H9 (cell line): ENCODE results near the gene SLC35G6. TPM values are rescaled to one million over a fixed set of nuclear protein-coding genes. Genes with fewer than 3 reads are reported as not detected.

Source experiments
- DNase-seq: peaks from one replicate; pipeline ENCODE4 v3.0.0-alpha.2; 2017
- H2AFZ ChIP-seq: one replicate; pipeline ENCODE4 v1.6.1; 2013; ENCODE audit warnings: mild to moderate bottlenecking, low read length, control low read depth, moderate library complexity
- H2AK5ac ChIP-seq: 2 replicates; pipeline ENCODE4 v1.6.1; 2013; ENCODE audit warnings: low read length, control low read depth, mixed read lengths; ENCODE audit not compliant: insufficient read length
- H2BK120ac ChIP-seq: one replicate; pipeline ENCODE4 v1.6.1; 2013; ENCODE audit warnings: low read depth, mild to moderate bottlenecking, low read length, control low read depth, inconsistent platforms; ENCODE audit not compliant: poor library complexity, severe bottlenecking
- H2BK12ac ChIP-seq: 2 replicates; pipeline ENCODE4 v1.6.1; 2013; ENCODE audit warnings: low read length, control low read depth, mixed read lengths, low read depth; ENCODE audit not compliant: insufficient read length
- H2BK15ac ChIP-seq: 2 replicates; pipeline ENCODE4 v1.6.1; 2013; ENCODE audit warnings: low read depth, low read length, control low read depth
- H2BK20ac ChIP-seq: one replicate; pipeline ENCODE4 v1.6.1; 2013; ENCODE audit warnings: low read depth, mild to moderate bottlenecking, low read length, control low read depth, inconsistent platforms; ENCODE audit not compliant: poor library complexity, severe bottlenecking
- H2BK5ac ChIP-seq: 2 replicates; pipeline ENCODE4 v1.6.1; 2013; ENCODE audit warnings: low read length, control low read depth, mixed read lengths; ENCODE audit not compliant: insufficient read length
- H3K14ac ChIP-seq: 2 replicates; pipeline ENCODE4 v1.6.1; 2013; ENCODE audit warnings: low read length, control low read depth; ENCODE audit not compliant: insufficient read depth
- H3K18ac ChIP-seq: 2 replicates; pipeline ENCODE4 v1.6.1; 2013; ENCODE audit warnings: low read depth, mild to moderate bottlenecking, mixed read lengths, low read length, control low read depth; ENCODE audit not compliant: insufficient read length
- H3K23ac ChIP-seq: 2 replicates; pipeline ENCODE4 v1.6.1; 2013; ENCODE audit warnings: low read length, control low read depth, mixed read lengths, low read depth; ENCODE audit not compliant: insufficient read length
- H3K23me2 ChIP-seq: 2 replicates; pipeline ENCODE4 v1.6.1; 2013; ENCODE audit warnings: low read depth, mild to moderate bottlenecking, mixed read lengths, low read length, control low read depth; ENCODE audit not compliant: insufficient read length, poor library complexity, severe bottlenecking
- H3K27ac ChIP-seq: 2 replicates; pipeline ENCODE4 v1.5.1; 2013; ENCODE audit warnings: low read length, control low read depth, mixed read lengths, low read depth; ENCODE audit not compliant: insufficient read length
- H3K27me3 ChIP-seq: 2 replicates; pipeline ENCODE4 v1.6.1; 2013; ENCODE audit warnings: low read length, control low read depth, inconsistent platforms; ENCODE audit not compliant: insufficient read depth
- H3K4ac ChIP-seq: 2 replicates; pipeline ENCODE4 v1.6.1; 2013; ENCODE audit warnings: low read depth, mild to moderate bottlenecking, control low read depth, inconsistent platforms, low read length, moderate library complexity
- H3K4me1 ChIP-seq: 2 replicates; pipeline ENCODE4 v1.6.1; 2013; ENCODE audit warnings: low read length, control low read depth, inconsistent platforms; ENCODE audit not compliant: insufficient read depth
- H3K4me2 ChIP-seq: 2 replicates; pipeline ENCODE4 v1.6.1; 2013; ENCODE audit warnings: low read length, control low read depth, mixed read lengths; ENCODE audit not compliant: insufficient read length, insufficient read depth
- H3K56ac ChIP-seq: 2 replicates; pipeline ENCODE4 v1.6.1; 2013; ENCODE audit warnings: low read depth, mild to moderate bottlenecking, mixed read lengths, low read length, control low read depth; ENCODE audit not compliant: insufficient read length
- H3K79me1 ChIP-seq: 2 replicates; pipeline ENCODE4 v1.6.1; 2013; ENCODE audit warnings: low read depth, mild to moderate bottlenecking, moderate library complexity, low read length, control low read depth, inconsistent platforms; ENCODE audit not compliant: insufficient read depth, poor library complexity, severe bottlenecking
- H3K79me2 ChIP-seq: 2 replicates; pipeline ENCODE4 v1.6.1; 2013; ENCODE audit warnings: low read length, control low read depth, inconsistent platforms; ENCODE audit not compliant: insufficient read depth
- H3K9ac ChIP-seq: 2 replicates; pipeline ENCODE4 v1.6.1; 2013; ENCODE audit warnings: low read length, control low read depth, mixed read lengths; ENCODE audit not compliant: insufficient read length; ENCODE audit errors: extremely low read depth
- H3K9me3 ChIP-seq: one replicate; pipeline ENCODE4 v1.6.1; 2013; ENCODE audit warnings: low read depth, low read length, inconsistent platforms; ENCODE audit not compliant: control insufficient read depth
- H3T11ph ChIP-seq: one replicate; pipeline ENCODE4 v1.6.1; 2013; ENCODE audit warnings: mild to moderate bottlenecking, low read length, control low read depth, inconsistent platforms
- H4K20me1 ChIP-seq: one replicate; pipeline ENCODE4 v1.6.1; 2013; ENCODE audit not compliant: control insufficient read depth, insufficient read length, insufficient read depth
- H4K5ac ChIP-seq: 2 replicates; pipeline ENCODE4 v1.6.1; 2013; ENCODE audit warnings: low read depth, mild to moderate bottlenecking, mixed read lengths, low read length, control low read depth; ENCODE audit not compliant: insufficient read length
- H4K8ac ChIP-seq: replicated peaks from 2 replicates; pipeline ENCODE4 v1.6.1; 2013; ENCODE audit warnings: low read length, control low read depth, mixed read lengths, low read depth; ENCODE audit not compliant: insufficient read length
- H4K91ac ChIP-seq: 2 replicates; pipeline ENCODE4 v1.6.1; 2013; ENCODE audit warnings: low read depth, mild to moderate bottlenecking, moderate library complexity, mixed read lengths, low read length, control low read depth; ENCODE audit not compliant: insufficient read length
- H3K27ac Mint-ChIP-seq, 3 experiments: 2 replicates in 2 of 3; 3 replicates in 1 of 3; pipeline ENCODE4 v1.8.0; 2020 to 2021; ENCODE audit warnings: mixed read lengths in 3 of 3, mild to moderate bottlenecking in 1 of 3, moderate library complexity in 1 of 3
- H3K27me3 Mint-ChIP-seq: 2 replicates; pipeline ENCODE4 v1.8.0; 2021; ENCODE audit warnings: low read depth, mild to moderate bottlenecking, moderate library complexity, mixed read lengths
- H3K36me3 Mint-ChIP-seq, 3 experiments: 2 replicates in 2 of 3; 3 replicates in 1 of 3; pipeline ENCODE4 v1.8.0; 2020 to 2021; ENCODE audit warnings: low read depth in 3 of 3, mixed read lengths in 3 of 3; ENCODE audit not compliant: insufficient read depth in 1 of 3
- H3K4me1 Mint-ChIP-seq, 2 experiments: 2 replicates each; pipeline ENCODE4 v1.8.0; 2020; ENCODE audit warnings: mixed read lengths in 2 of 2
- H3K4me3 Mint-ChIP-seq, 2 experiments: 2 replicates in 1 of 2; 3 replicates in 1 of 2; pipeline ENCODE4 v1.8.0; 2020 to 2021; ENCODE audit warnings: mild to moderate bottlenecking in 2 of 2, mixed read lengths in 2 of 2, moderate library complexity in 1 of 2
- H3K9me3 Mint-ChIP-seq, 2 experiments: 2 replicates in 1 of 2; 3 replicates in 1 of 2; pipeline ENCODE4 v1.8.0; 2020; ENCODE audit warnings: mild to moderate bottlenecking in 2 of 2, mixed read lengths in 2 of 2, moderate library complexity in 1 of 2
- CTCF ChIP-seq: fragments of 200-600 bp; sonication (generic); conservative IDR thresholded peaks from 3 replicates; pipeline ENCODE4 v1.8.0; 2021; ENCODE audit warnings: antibody characterized with exemption, mild to moderate bottlenecking
- WGBS: extraction: QIAGEN DNeasy Blood & Tissue Kit; methylation state at CpG from one replicate; pipeline ENCODE4 v1.1.7; 2013; ENCODE audit warnings: missing lambda C conversion rate, low lambda C conversion rate, mixed read lengths; ENCODE audit not compliant: insufficient read length; ENCODE audit errors: extremely low coverage; 5-methylcytosine and 5-hydroxymethylcytosine counted together
- total RNA-seq: library from RNA; stranded (reverse); gene quantifications from 2 replicates; pipeline ENCODE4 v1.2.1, GENCODE V29; 2021

The SLC35G6 gene
- total RNA-seq, 1 experiment from 2014 or later: not detected

GRCh38 chr17:7448461-7448860, 32.8 kb upstream of the SLC35G6 start:
- Histone ChIP-seq H2BK120ac (no peak overlapping the region), H4K5ac (no peak overlapping the region), H3K23ac (no peak overlapping the region), H2BK5ac (no peak overlapping the region), H3K79me2 (no peaks in the 10 kb centered on the region), H3K79me1 (no peaks in the 10 kb centered on the region), H3K14ac (no peak overlapping the region), H4K91ac (no peak overlapping the region), H2BK12ac (no peak overlapping the region), H3K27ac (no peak overlapping the region), H2AK5ac (no peak overlapping the region), H3K56ac (no peak overlapping the region), H3K27me3 (peaks cover 1% of the 10 kb centered on the region; the same call in 1 of the 2 replicates), H4K20me1 (no peaks in the 10 kb centered on the region), H3K18ac (no peak overlapping the region), H3K4me1 (no peaks in the 10 kb centered on the region; the same call in 1 of the 2 replicates), H3K4ac (no peak overlapping the region), H2BK15ac (no peak overlapping the region), H3K4me2 (no peak overlapping the region), H3K9ac (no peak overlapping the region), H2AFZ (no peak overlapping the region), H4K8ac (no peak overlapping the region), H3K23me2 (peaks cover 7% of the 10 kb centered on the region), H3T11ph (no peak overlapping the region), H3K9me3 (no peaks in the 10 kb centered on the region), H2BK20ac (no peak overlapping the region)
- Mint-ChIP-seq H3K4me1 (peaks cover 18 to 30% of the 10 kb centered on the region in 2 experiments), H3K27ac (no peak overlapping the region), H3K4me3 (no peak overlapping the region; a peak in 1 of 5 replicates), H3K9me3 (no peaks in the 10 kb centered on the region; a peak in 1 of 5 replicates), H3K36me3 (peaks cover 7 to 18% (median 11%) of the 10 kb centered on the region in 3 experiments), H3K27me3 (peaks cover 2% of the 10 kb centered on the region; the same call in 1 of the 2 replicates)
- no peak for DNase-seq
- WGBS: no CpG with 5 or more reads among the region's 7 CpGs
- no peak for TF ChIP-seq CTCF
